HG03280 (cell line): ENCODE measurements around the gene EPB41.
"Not testable (repeated sequence)": the region's sequence is repeated elsewhere in the genome, so short reads cannot be mapped to it uniquely, and the experiment has no call there.

Experiments
- ATAC-seq: cut with Tn5 transposase; IDR thresholded peaks from one replicate; pipeline ENCODE4 v1.9.1; 2021; ENCODE audit warnings: mild to moderate bottlenecking, moderate library complexity; ENCODE audit not compliant: unreplicated experiment

Gene EPB41

DNA sequence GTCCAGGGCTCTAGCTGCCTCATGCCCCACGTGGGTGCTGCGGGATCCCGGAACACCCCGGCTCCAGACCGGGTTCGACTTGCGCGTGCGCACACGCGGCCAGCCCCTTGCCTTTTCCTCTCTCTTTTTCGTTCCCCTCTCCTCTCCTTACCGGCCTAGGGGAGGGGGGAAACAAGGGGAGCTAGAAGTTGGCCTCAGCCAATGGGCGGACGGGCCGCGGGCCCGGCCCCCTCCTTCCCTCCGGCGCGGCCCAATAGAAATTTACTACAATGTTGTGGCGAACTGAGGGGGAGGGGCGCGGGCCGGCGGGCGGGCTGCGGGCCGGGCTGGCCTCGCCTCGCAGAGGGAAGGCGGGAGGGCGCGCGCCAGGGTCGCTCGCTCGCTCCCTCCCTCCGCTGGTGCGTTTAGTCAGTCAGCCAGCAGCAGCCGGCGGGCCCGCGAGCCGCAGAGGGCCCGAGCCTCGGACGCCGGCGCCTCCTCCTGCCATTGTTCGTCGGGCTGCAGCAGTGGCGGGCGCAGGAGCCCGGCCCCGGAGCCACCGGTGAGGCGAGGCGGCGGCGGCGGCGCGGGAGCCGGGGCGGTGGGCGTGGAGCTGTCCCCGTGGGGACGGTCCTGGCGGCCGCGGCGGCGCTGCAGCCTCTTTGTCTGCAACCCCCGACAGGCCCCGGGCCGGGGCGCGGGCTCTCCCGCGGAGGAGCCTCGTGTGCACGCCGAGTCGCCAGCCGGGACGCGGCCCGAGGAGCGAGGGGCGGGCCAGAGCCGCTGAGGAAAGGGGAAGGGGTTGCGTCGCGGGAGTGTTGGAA is at the start of gene EPB41:
Gene EPB41, plus strand, starts transcription at position 342 of the 803 bp plus-strand sequence. CDS start 72,869 bp downstream, outside the sequence.
- ATAC-seq = peak; percentile 81

- no peak for ATAC-seq
These were observed 49.7 kb upstream of the EPB41 start for GRCh38 chr1:28864695-28865094.

GRCh38 chr1:28865997-28866650 is 48.2 kb upstream of the EPB41 start:
- ATAC-seq = no peak

DNA sequence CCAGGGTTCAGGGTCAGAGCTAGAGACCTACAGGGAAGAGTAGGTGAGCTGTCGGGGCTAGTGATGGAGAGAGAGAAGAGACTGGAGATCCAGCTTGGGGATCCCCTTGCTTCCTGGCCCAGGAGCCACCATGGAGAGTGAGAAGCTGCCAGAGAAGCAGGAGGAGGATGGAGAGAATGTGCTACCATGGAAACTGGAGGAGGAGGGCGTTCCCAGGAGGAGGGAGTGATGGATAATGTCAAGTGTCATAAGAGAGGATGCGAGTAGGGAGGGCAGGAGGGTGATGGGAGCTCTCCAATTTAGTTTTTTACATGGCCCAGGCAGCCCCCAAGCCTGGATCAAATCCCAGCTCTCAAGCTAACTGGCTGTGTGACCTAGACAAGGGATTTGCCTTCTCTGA is 46.5 kb upstream of the EPB41 start:
- ATAC-seq = no peak

DNA sequence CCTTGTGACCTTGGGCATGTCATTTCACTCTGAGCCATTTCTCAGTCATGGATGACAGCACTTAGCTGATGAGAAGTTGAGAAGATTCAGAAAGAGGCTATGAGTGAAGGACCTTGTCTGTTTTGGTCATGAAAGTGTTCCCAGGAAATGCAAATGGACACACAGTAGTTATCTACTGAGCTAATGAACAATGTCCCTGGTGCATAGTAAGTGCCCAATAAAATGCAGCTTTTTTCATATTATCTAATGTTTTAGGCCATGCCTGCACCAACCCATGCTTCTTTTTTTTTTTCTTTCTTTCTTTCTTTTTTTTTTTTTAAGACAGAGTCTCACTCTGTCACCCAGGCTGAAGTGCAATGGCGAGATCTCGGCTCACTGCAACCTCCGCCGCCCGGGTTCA is 44.4 kb upstream of the EPB41 start:
- ATAC-seq = no peak

GRCh38 chr1:28871631-28872401 is 42.6 kb upstream of the EPB41 start:
- no peak for ATAC-seq

DNA sequence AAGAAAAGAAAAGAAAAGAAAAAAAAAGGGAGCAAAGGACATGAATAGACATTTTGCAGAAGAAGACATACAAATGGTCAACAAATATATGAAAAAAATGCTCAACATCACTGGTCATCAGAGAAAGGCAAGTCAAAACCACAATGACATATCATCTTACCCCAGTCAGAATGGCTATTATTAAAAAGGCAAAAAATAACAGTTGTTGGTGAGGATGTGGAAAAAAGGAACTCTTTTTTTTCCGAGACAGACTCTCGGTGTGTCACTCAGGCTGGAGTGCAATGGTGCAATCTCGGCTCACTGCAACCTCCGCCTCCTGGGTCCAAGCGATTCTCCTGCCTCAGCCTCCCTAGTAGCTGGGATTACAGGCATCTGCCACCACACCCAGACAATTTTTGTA is 39.2 kb upstream of the EPB41 start:
- ATAC-seq = not testable (repeated sequence)

GRCh38 chr1:28877132-28877781 is 37.1 kb upstream of the EPB41 start:
- no peak for ATAC-seq

DNA sequence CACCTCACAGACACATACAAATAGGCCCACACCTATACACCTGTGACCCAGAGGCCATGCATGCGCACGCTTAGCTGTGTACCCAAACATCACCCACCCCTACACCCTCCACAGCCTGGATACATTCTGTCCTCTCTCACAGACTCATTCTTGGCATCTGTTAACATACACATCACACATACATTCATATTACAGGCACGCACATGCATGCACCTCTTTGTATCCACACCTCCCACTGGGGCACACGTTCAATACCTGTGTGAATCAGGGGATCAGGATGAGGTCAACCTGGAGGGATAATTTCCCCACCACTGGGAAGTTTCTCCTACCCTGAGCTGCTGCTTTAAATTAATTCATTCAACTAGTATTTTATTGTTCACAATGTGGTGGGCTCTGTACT is 35.6 kb upstream of the EPB41 start:
- ATAC-seq = no peak

DNA sequence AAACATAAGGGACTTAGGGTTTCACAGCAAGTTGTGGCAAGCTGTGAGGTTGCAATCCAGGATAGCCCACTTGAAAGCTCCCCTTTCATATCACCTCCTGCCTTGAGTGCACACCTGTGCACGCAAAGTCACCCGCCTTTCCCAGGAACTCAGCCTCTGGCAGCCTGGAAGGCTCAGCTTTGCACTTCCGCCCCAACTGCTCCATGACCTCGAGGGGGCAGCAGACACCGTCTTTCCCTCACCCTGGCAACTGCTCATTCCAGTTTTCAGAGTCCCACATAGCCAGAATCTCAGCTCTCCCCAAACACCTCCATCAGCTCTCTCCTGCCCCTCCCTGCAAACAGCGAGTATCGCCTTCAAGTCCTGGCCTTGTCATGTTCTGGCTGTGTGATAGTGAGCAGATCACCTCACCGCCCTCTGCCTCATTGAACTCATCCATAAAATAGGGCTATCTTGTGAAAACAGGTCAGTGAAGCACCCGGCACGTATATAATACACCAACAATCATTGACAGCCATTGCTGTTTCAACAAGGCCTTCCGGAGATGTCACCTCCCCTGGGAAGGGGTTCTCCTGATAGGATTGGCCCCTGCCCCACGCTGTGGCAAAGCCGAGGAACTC is 32.2 kb upstream of the EPB41 start:
- ATAC-seq = no peak

- no peak for ATAC-seq
These were observed 31.1 kb upstream of the EPB41 start for GRCh38 chr1:28883242-28883616.

GRCh38 chr1:28885472-28885877 is 28.9 kb upstream of the EPB41 start:
- no peak for ATAC-seq

DNA sequence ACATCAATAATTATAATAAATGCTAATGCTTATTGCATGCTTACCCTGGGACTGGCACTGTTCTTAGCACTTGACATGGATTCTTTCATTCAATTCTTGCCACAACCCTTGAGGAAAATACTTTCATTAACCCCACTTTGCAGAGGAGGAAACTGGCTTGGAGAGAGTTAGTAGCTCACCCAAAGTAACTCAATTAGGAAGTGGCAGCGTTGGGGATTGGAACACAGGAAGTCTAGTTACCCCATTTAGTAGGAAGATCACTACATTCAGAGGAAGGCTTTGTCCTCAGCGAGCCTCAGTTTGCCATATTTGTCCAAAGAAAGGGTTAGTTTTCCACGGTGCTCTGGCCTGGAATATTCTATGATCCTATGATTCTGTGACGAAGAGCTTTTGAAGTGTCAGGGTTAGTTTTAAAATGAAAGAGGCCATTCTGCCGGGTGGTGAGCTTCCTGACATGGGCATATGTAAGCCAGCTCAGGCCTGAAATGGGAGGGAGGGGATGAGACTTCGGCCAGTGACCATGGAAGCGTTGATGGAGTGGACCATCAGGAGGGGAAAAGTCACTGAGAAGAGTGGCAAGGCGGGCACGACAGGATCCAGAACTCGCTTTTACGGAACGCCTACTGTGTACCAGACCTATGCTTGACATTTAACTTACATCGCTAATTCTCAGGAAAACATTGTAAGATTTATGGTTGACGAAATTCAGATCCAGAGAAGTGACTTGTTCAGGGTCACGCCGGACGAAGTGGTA is 28.2 kb upstream of the EPB41 start:
- no peak for ATAC-seq

- peak; percentile 71 for ATAC-seq
These were observed 27.5 kb upstream of the EPB41 start for GRCh38 chr1:28886731-28887418.

- no peak for ATAC-seq
These were observed 26.9 kb upstream of the EPB41 start for GRCh38 chr1:28887419-28887834.

DNA sequence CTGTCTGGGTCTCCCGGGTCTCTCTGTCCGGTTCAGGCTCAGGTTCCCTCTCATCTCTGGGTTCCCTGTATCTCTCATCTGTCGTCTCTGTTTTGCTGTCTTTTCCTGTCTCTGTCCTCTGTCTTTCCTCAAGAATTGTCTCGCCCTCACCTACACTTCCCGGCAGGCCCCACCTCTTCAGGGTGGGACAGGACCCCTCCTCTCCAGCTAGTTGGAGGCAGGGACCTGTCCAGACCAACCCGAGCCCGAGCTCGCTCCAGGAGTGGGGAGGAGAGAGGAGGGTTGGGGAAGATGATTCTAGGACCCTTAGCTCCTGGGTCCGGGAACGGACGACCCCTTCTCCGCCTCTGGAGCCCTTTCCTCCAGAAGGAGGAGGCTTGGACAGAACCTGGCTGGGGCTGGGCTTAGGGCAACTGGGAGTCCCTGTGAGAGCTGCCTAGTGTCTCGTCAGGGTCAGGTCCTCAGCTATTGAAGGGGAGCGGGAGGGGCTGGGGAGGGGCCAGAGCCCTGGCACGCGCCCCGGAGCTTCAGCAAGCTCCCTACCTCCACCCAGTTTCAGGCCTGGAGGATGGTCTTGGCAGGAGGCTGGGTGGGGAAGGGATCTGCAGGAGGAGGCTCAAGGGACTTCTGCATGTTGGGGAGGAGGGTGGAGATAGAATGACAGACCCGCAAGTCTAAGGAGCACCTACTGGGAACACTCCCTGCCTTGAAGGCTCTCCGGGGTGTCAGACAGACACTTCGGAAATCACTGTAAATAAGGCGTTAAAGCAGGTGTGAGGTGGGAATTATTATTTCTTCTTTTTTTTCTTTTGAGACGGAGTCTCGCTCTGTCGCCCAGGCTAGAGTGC is 26.3 kb upstream of the EPB41 start:
- no peak for ATAC-seq

DNA sequence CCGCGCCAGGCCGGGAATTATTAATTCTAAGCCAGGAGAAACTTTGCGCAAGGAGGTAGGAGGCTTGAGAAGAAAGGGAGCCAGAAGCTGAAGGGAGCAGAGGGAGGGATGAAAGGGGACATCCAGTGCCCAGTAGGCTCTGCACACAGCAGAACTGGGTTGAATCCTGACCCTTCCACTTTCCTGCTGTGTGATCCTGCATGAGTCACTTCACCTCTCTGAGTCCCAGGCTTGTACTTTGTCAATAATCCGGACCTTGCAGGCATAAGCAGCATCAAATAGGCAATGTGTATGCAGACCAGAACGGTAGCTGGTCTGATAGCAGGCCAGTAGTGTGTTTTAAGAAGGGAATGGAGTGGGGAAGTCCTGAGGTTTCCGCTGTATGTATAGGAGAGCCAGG is 25.5 kb upstream of the EPB41 start:
- no peak for ATAC-seq

DNA sequence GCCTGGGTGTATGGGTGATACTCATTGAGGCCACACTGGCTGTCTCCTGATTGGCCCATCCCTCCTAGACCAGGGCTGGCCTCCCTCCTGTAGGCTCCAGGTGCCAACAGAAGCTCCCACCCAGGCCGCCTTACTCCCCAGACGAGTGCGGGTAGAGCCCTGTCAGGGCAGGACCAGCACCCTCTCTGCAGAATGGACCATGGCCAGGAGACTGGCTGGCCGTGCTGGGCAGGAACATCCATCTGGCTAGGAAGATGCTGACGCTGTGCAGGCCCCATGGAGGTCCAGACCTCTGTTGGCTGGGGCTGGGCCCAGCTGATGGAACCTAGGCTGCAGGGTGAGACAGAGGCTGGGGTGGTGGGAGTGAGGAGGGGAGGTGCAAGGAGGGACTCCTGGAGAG is 25.0 kb upstream of the EPB41 start:
- no peak for ATAC-seq

DNA sequence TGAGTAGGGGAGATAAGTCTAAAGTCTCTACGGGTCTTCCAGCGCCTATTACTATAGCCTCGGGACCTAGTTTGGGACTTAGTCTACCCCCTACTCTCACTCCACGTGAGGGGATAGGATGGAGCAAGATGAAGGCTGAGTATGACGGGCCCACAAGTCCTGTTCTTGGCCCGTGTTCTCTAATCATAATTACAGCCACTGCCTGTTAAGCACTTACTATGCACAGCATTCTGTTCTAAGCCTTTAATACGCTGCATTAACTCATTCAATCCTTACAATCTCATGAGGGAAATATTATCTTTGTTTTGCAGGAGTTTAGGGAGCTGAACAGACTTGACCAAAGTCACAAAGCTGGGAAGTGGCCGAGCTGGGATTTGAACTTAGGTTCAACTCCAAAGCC is 23.9 kb upstream of the EPB41 start:
- no peak for ATAC-seq
